Osteoblast (primary cell): Measurements from ENCODE around the gene PLTP. TPM values are rescaled to one million over a fixed set of nuclear protein-coding genes. Genes with fewer than 3 reads are reported as not detected.
A peak's percentile ranks its signal among the peaks of the same experiment; 100 is the strongest.

ENCODE experiments used
- DNase-seq: peaks from one replicate; pipeline ENCODE4 v3.0.0; 2011; ENCODE audit warnings: low spot score, mixed read lengths; ENCODE audit not compliant: insufficient read length; ENCODE audit errors: missing footprints
- H2AFZ ChIP-seq: 2 replicates; pipeline ENCODE4 v1.6.0; 2011; ENCODE audit warnings: mild to moderate bottlenecking, low read length
- H3K27ac ChIP-seq: 2 replicates; pipeline ENCODE4 v1.5.1; 2011; ENCODE audit warnings: mild to moderate bottlenecking, low read depth, low read length, moderate library complexity
- H3K27me3 ChIP-seq: 2 replicates; pipeline ENCODE4 v1.6.0; 2012; ENCODE audit warnings: mild to moderate bottlenecking, control low read depth, inconsistent platforms, low read length, moderate library complexity; ENCODE audit not compliant: insufficient read depth
- H3K36me3 ChIP-seq: 2 replicates; pipeline ENCODE4 v1.5.1; 2011; ENCODE audit warnings: mild to moderate bottlenecking, low read length, control low read depth, moderate library complexity; ENCODE audit not compliant: insufficient read depth
- H3K4me1 ChIP-seq: 2 replicates; pipeline ENCODE4 v1.5.1; 2011; ENCODE audit warnings: mild to moderate bottlenecking, low read length, control low read depth, moderate library complexity; ENCODE audit not compliant: insufficient read depth
- H3K4me2 ChIP-seq: 2 replicates; pipeline ENCODE4 v1.6.0; 2011; ENCODE audit warnings: mild to moderate bottlenecking, low read length; ENCODE audit not compliant: insufficient read depth
- H3K4me3 ChIP-seq: fragments of 200-600 bp; sonication (generic); 3 replicates; pipeline ENCODE4 v1.5.1; 2012; ENCODE audit warnings: mild to moderate bottlenecking, low read length, inconsistent platforms; ENCODE audit not compliant: insufficient read depth
- H3K79me2 ChIP-seq: 2 replicates; pipeline ENCODE4 v1.6.0; 2012; ENCODE audit warnings: mild to moderate bottlenecking, low read length, control low read depth, inconsistent platforms; ENCODE audit not compliant: insufficient read depth
- H3K9me3 ChIP-seq: 2 replicates; pipeline ENCODE4 v1.5.1; 2011; ENCODE audit warnings: low read depth, low read length, control low read depth
- H4K20me1 ChIP-seq: 2 replicates; pipeline ENCODE4 v1.6.0; 2012; ENCODE audit warnings: mild to moderate bottlenecking, low read length, control low read depth; ENCODE audit not compliant: insufficient read depth
- total RNA-seq: library from RNA; depleted of rRNA; stranded (reverse); fragments of >200 nt; gene quantifications from 2 replicates; pipeline ENCODE4 v1.2.3, GENCODE V29; 2012
- TF ChIP-seq, protein P1 (sequence below): IDR thresholded peaks from 2 replicates; pipeline ENCODE4 v1.5.1; 2011; ENCODE audit warnings: mild to moderate bottlenecking, low read depth, low read length, moderate library complexity; ENCODE audit errors: extremely low read depth

Gene PLTP
- total RNA-seq, 1 donor, result 21.7 TPM

DNA sequence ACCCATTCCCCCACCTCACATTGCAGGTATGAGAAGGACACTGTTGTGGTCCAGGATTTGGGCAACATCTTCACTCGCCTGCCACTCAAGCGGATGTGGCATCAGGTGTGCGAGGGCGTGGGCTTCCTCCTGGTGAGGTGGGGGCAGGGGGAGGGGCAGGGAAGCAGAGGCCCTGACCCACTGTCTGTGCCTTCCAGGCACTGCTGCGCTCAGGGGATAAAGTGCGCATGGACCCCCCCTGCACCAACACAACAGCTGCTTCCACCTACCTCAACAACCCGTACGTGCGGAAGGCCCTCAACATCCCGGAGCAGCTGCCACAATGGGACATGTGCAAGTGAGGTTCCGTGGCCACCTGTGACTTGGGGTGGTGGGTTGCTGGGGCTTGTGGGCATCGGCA is 17.2 kb downstream of the PLTP start:
- H3K27ac ChIP-seq, result no peak overlapping the region
- H3K79me2 ChIP-seq, result peaks cover 25% of the 10 kb centered on the region
- DNase-seq, result peak; percentile 53
- TF ChIP-seq, protein P1, sequence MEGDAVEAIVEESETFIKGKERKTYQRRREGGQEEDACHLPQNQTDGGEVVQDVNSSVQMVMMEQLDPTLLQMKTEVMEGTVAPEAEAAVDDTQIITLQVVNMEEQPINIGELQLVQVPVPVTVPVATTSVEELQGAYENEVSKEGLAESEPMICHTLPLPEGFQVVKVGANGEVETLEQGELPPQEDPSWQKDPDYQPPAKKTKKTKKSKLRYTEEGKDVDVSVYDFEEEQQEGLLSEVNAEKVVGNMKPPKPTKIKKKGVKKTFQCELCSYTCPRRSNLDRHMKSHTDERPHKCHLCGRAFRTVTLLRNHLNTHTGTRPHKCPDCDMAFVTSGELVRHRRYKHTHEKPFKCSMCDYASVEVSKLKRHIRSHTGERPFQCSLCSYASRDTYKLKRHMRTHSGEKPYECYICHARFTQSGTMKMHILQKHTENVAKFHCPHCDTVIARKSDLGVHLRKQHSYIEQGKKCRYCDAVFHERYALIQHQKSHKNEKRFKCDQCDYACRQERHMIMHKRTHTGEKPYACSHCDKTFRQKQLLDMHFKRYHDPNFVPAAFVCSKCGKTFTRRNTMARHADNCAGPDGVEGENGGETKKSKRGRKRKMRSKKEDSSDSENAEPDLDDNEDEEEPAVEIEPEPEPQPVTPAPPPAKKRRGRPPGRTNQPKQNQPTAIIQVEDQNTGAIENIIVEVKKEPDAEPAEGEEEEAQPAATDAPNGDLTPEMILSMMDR, result no peak
- no peak overlapping the region for H3K4me2 ChIP-seq
- H2AFZ ChIP-seq, result no peak overlapping the region
- peaks cover 55% of the 10 kb centered on the region for H3K36me3 ChIP-seq
- peaks cover 23% of the 10 kb centered on the region for H3K4me1 ChIP-seq
- H3K4me3 ChIP-seq, result no peak overlapping the region
- H4K20me1 ChIP-seq, result peaks cover 22% of the 10 kb centered on the region
- no peaks in the 10 kb centered on the region for H3K27me3 ChIP-seq
- H3K9me3 ChIP-seq, result no peaks in the 10 kb centered on the region

DNA sequence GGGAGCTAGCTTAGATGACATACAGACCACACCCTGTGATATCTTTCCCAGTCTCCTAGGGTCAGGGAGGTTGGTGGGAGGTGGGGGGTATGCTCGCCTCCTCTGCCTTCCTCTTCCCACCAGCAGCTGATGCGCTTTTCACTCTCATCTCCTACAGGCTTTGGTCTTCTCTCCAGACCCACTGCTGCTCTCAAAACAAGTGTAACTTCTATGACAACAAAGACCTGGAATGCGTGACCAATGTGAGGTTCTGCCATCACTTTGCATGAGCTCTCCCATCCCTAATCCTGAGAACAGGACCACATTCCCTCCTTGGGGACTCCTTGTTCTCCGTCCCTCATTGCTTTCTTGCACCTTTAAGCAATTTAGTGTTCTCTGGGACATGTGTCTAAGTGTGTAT is 18.1 kb downstream of the PLTP start:
- no peak overlapping the region for H3K4me3 ChIP-seq
- peaks cover 25% of the 10 kb centered on the region for H3K79me2 ChIP-seq
- peak; percentile 31 for DNase-seq
- peaks cover 24% of the 10 kb centered on the region for H3K4me1 ChIP-seq
- no peak overlapping the region for H3K4me2 ChIP-seq
- H3K27me3 ChIP-seq, result no peaks in the 10 kb centered on the region
- H4K20me1 ChIP-seq, result peaks cover 22% of the 10 kb centered on the region
- peaks cover 55% of the 10 kb centered on the region for H3K36me3 ChIP-seq
- no peak overlapping the region for H2AFZ ChIP-seq
- TF ChIP-seq, protein P1, result no peak
- H3K9me3 ChIP-seq, result no peaks in the 10 kb centered on the region
- no peak overlapping the region for H3K27ac ChIP-seq

DNA sequence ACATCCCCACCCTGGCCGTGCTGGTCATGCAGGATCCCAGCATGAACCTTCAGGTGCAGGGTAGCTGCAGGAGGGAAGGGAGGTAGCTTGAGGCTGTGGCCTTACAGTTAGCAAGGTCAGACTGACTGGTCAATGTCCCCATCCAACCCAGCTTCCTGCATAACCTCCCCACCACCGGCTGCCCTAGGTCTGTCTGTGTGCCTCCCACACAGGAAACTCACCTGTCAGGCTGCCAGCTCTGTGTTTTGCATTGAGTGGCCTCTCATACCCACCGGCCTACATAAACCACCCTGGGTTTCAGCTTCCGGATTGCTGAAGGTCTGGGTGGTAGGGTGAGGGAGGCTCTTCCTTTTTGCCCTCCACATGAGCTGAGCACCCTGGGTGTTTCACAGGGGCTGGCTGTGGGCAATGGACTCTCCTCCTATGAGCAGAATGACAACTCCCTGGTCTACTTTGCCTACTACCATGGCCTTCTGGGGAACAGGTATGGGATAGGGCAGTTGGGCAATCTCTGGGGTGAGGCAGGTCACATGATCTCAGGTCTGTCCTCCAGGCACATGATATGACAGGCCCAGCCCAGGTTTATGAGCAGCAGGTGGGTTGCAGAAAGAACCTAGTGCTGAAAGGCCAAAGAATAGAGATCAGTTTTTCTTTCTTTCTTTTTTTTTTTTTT is 19.0 kb downstream of the PLTP start:
- Histone ChIP-seq H3K9me3 (no peaks in the 10 kb centered on the region), H3K36me3 (peaks cover 47% of the 10 kb centered on the region), H2AFZ (no peak overlapping the region), H3K27me3 (no peaks in the 10 kb centered on the region), H3K4me2 (peak overlapping the region; percentile 33), H3K4me1 (peaks cover 24% of the 10 kb centered on the region), H4K20me1 (peaks cover 22% of the 10 kb centered on the region), H3K79me2 (peaks cover 25% of the 10 kb centered on the region), H3K27ac (no peak overlapping the region), H3K4me3 (no peak overlapping the region)
- TF ChIP-seq, protein P1, result no peak
- peak; percentile 30 for DNase-seq

DNA sequence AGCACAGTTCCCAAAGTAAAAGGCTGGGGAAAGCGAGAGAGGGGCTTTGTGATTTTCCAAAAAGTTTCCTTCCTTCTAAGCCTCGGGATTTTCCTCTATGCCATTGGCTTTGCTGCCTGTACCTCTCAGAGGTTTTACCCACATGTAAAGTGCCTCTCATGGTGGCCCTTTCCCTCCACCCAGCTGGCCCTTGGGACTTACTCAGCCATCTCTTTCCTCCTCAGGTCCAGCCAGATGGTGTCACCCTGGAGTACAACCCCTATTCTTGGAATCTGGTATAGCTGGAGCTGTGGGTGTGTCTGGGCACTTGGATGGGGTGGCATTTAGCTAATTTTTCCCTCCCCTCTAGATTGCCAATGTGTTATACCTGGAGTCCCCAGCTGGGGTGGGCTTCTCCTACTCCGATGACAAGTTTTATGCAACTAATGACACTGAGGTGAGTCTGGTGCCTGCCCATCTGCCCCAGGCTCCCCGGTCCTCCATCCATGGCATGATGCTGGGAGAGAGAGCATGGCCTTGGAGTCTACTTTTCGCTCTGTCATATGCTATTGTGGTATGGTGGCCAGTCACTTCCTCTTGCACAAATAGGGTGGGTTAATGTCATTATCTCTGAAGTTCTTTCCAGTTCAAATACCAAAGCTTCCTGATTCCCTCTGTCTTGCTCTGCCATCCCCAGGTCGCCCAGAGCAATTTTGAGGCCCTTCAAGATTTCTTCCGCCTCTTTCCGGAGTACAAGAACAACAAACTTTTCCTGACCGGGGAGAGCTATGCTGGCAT is 19.7 kb downstream of the PLTP start:
- H3K27ac ChIP-seq, result peak overlapping the region; percentile 83
- no peak overlapping the region for H2AFZ ChIP-seq
- H3K79me2 ChIP-seq, result peaks cover 25% of the 10 kb centered on the region
- peak overlapping the region; percentile 94 for H3K4me2 ChIP-seq
- H3K36me3 ChIP-seq, result peaks cover 39% of the 10 kb centered on the region
- no peaks in the 10 kb centered on the region for H3K27me3 ChIP-seq
- H3K4me1 ChIP-seq, result peaks cover 24% of the 10 kb centered on the region
- peaks cover 19% of the 10 kb centered on the region for H4K20me1 ChIP-seq
- TF ChIP-seq, protein P1, result peak; percentile 27
- no peaks in the 10 kb centered on the region for H3K9me3 ChIP-seq
- DNase-seq, result peak; percentile 90
- H3K4me3 ChIP-seq, result peak overlapping the region; percentile 86
